AG04449 (cell line): ENCODE results near the gene RSU1.

Source experiments
- CTCF ChIA-PET: fragments of 350-600 bp; formaldehyde crosslinking; extraction: SDS; loops from one replicate; lab custom pipeline; 2021; ENCODE audit warnings: antibody characterized with exemption; lab: Yijun Ruan, JAX
- POLR2A ChIA-PET: fragments of 400-600, 350-600 bp; formaldehyde crosslinking; extraction: SDS; loops from one replicate; lab custom pipeline; 2020; ENCODE audit warnings: antibody characterized with exemption, inconsistent platforms; lab: Yijun Ruan, JAX
- DNase-seq: peaks from one replicate; pipeline ENCODE4 v3.0.0-alpha.2; 2010; ENCODE audit warnings: low read depth, low spot score
- H3K4me3 ChIP-seq: 2 replicates; pipeline ENCODE4 v1.5.1; 2011; ENCODE audit warnings: low read depth, mild to moderate bottlenecking, control low read depth, low read length
- TF ChIP-seq, protein P1 (sequence below): IDR thresholded peaks from one replicate; pipeline ENCODE4 v1.5.1; 2011; ENCODE audit warnings: mild to moderate bottlenecking, moderate library complexity, low read length, control low read depth, inconsistent platforms; ENCODE audit not compliant: insufficient read depth; ENCODE audit errors: missing control alignments

RSU1 gene

DNA sequence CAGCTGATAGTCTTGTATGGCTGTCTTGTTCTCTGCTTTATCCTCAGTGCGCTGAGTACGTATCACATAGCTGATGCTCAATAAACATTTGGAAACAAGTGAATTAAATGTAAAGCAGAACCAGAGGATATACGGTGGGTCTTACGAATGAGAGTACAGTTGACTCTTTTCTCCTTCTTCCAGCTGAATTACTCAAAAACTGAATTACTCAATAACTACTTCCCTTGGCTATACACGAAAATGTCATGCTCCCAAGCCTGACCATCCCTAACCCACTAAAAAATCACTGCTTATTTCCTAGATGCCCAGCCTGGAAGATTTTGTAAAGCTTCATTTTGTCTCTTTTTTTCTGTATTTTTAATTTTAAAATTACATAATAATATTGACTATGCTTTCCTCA lies 3.2 kb upstream of the RSU1 start:
- no peak for DNase-seq
- no peak overlapping the region for H3K4me3 ChIP-seq
- TF ChIP-seq, protein P1, sequence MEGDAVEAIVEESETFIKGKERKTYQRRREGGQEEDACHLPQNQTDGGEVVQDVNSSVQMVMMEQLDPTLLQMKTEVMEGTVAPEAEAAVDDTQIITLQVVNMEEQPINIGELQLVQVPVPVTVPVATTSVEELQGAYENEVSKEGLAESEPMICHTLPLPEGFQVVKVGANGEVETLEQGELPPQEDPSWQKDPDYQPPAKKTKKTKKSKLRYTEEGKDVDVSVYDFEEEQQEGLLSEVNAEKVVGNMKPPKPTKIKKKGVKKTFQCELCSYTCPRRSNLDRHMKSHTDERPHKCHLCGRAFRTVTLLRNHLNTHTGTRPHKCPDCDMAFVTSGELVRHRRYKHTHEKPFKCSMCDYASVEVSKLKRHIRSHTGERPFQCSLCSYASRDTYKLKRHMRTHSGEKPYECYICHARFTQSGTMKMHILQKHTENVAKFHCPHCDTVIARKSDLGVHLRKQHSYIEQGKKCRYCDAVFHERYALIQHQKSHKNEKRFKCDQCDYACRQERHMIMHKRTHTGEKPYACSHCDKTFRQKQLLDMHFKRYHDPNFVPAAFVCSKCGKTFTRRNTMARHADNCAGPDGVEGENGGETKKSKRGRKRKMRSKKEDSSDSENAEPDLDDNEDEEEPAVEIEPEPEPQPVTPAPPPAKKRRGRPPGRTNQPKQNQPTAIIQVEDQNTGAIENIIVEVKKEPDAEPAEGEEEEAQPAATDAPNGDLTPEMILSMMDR: no peak
- POLR2A ChIA-PET: no interaction called here
- CTCF ChIA-PET: interaction anchor here (0.8 to 2.0 kb wide), 3 partner anchors 10 to 589 kb away, joined by 3 to 7 read pairs (median 3); no protein-coding TSS in a partner anchor

DNA sequence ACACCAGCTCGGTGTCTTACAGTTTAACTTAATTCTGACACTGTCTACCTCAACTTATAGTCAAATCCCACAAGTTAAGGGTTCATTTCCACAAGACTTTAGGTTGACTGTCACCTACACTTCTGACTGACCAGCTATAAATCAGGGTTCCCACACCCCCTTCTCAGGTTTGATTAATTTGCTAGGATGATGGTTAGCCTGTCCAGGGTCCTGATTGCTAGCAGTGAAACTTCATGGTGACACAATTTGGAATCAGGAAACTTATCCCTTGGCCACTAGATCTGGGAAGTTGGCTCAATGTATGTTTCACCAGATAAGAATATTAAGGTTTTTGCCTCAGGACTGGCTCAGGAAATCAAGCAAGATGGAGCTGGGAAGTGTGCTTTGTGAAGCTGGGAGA lies 2.8 kb upstream of the RSU1 start:
- ChIA-PET CTCF (interaction anchor here (0.8 to 2.0 kb wide), 3 partner anchors 10 to 589 kb away, joined by 3 to 7 read pairs (median 3); no protein-coding TSS in a partner anchor), POLR2A (no interaction called here)
- DNase-seq: no peak
- TF ChIP-seq, protein P1: no peak
- H3K4me3 ChIP-seq: no peak overlapping the region

DNA sequence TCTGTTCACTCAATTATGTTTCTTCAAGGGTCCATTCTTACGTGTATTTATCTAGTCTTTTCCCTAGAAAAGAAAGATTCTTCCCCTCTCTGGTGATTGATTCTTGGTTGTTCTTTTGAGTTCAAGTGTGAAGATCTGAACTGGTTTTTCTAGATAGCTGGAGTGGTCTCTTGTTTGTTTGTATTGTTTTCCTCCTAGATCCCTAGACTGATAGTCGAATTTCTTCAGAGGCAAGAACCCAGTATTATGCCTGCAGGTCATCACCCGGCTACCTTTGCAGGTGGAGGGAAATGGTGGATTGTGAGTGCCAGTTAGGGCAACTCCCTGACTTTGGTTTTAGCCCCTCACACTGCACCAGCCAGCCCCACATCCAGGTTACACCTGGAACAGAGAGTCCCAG lies 2.2 kb upstream of the RSU1 start:
- DNase-seq: no peak
- H3K4me3 ChIP-seq: no peak overlapping the region
- TF ChIP-seq, protein P1: no peak
- ChIA-PET POLR2A (no interaction called here), CTCF (no interaction called here)

DNA sequence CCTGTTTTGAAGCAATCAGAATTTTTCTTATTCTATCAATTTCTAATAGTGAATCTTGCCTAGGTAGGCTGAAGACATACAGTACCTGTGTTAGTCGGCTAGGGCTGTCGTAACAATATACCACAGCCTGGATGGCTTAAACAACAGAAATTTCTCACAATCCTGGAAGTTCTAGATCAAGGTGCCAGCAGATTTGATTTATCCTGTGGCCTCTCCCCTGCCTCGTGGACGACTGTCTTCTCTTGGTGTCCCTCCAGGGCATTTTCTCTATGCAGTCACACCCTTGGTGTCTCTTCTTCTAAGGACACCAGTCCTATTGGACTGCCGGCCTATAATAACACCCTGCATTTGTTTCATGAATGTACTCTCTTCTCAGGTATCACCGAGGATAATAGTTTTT lies 1.8 kb upstream of the RSU1 start:
- no peak for DNase-seq

DNA sequence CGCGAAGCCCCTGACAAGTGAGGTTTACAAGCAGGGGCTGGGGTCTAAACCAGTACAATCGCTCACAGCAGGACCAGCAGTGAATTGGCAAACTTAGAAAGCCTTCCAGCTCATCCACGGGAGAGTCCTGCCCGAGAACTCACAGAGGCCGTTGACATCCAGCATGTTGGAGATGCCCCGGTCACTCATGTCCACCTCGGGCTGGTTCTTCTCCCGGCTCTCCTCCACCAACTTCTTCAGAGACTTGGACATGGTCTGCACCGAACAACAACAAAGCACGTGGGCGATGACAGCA lies 447 bp downstream of the RSU1 start:
- no peak for DNase-seq
- ChIA-PET CTCF (interaction anchor here (1.0 to 1.6 kb wide), 2 partner anchors 11 to 615 kb away, joined by 3 to 16 read pairs; no protein-coding TSS in a partner anchor), POLR2A (interaction anchor here (1.0 kb wide), 1 partner anchor 16 kb away, joined by 4 read pairs; no protein-coding TSS in a partner anchor)
- TF ChIP-seq, protein P1: no peak
- peak overlapping the region; percentile 85 for H3K4me3 ChIP-seq

More for the DNA sequence above, 1.8 kb upstream of the RSU1 start:
- ChIA-PET CTCF (no interaction called here), POLR2A (no interaction called here)
- no peak overlapping the region for H3K4me3 ChIP-seq
- TF ChIP-seq, protein P1: no peak

DNA sequence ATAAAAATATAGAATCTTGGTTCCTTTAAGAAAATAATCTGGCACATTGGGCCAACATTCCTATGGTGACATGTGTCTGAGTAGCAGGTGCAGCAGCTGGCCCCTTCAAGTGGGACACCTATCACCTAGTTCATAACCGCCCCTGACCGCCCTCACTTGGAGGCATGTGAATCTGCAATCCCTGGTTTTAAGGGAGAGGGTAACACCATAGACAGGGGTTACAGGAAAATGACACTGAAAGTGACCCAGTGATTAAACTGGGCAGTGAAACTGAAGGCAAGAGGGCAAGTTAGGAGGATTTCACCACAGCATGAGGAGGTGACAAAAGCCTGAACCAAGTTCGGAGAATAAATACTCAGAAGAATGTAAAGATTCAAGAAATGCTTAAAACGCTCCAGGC lies 1.1 kb downstream of the RSU1 start:
- POLR2A ChIA-PET: no interaction called here
- H3K4me3 ChIP-seq: peak overlapping the region; percentile 85
- TF ChIP-seq, protein P1: no peak
- CTCF ChIA-PET: interaction anchor here (1.3 kb wide), 1 partner anchor 38 kb away, joined by 3 read pairs; no protein-coding TSS in a partner anchor
- DNase-seq: no peak
